Measurements from ENCODE around the gene CSMD2. TPM values are rescaled to one million over a fixed set of nuclear protein-coding genes. Genes with fewer than 3 reads are reported as not detected.

Gene CSMD2
- total RNA-seq, 1 experiment from 2014 or later = 13.2 TPM

- TF ChIP-seq, protein P1, sequence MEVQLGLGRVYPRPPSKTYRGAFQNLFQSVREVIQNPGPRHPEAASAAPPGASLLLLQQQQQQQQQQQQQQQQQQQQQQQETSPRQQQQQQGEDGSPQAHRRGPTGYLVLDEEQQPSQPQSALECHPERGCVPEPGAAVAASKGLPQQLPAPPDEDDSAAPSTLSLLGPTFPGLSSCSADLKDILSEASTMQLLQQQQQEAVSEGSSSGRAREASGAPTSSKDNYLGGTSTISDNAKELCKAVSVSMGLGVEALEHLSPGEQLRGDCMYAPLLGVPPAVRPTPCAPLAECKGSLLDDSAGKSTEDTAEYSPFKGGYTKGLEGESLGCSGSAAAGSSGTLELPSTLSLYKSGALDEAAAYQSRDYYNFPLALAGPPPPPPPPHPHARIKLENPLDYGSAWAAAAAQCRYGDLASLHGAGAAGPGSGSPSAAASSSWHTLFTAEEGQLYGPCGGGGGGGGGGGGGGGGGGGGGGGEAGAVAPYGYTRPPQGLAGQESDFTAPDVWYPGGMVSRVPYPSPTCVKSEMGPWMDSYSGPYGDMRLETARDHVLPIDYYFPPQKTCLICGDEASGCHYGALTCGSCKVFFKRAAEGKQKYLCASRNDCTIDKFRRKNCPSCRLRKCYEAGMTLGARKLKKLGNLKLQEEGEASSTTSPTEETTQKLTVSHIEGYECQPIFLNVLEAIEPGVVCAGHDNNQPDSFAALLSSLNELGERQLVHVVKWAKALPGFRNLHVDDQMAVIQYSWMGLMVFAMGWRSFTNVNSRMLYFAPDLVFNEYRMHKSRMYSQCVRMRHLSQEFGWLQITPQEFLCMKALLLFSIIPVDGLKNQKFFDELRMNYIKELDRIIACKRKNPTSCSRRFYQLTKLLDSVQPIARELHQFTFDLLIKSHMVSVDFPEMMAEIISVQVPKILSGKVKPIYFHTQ (CRISPR knock-in tag; IDR thresholded peaks at IDR 0.05) = no peak
- no peak for TF ChIP-seq MAX (CRISPR knock-in tag; IDR thresholded peaks at IDR 0.05)
- no peak for TF ChIP-seq ZMAT4 (CRISPR knock-in tag; IDR thresholded peaks at IDR 0.05)
- no peak for TF ChIP-seq ZNF121 (CRISPR knock-in tag; IDR thresholded peaks at IDR 0.05)
- no peak for TF ChIP-seq TCF7 (CRISPR knock-in tag; IDR thresholded peaks at IDR 0.05; ENCODE audit: low read depth)
- TF ChIP-seq RELA (CRISPR knock-in tag; IDR thresholded peaks at IDR 0.05; ENCODE audit: borderline replicate concordance) = no peak
- TF ChIP-seq, protein P2, sequence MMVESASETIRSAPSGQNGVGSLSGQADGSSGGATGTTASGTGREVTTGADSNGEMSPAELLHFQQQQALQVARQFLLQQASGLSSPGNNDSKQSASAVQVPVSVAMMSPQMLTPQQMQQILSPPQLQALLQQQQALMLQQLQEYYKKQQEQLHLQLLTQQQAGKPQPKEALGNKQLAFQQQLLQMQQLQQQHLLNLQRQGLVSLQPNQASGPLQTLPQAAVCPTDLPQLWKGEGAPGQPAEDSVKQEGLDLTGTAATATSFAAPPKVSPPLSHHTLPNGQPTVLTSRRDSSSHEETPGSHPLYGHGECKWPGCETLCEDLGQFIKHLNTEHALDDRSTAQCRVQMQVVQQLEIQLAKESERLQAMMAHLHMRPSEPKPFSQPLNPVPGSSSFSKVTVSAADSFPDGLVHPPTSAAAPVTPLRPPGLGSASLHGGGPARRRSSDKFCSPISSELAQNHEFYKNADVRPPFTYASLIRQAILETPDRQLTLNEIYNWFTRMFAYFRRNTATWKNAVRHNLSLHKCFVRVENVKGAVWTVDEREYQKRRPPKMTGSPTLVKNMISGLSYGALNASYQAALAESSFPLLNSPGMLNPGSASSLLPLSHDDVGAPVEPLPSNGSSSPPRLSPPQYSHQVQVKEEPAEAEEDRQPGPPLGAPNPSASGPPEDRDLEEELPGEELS (CRISPR knock-in tag; IDR thresholded peaks at IDR 0.05) = no peak
- no peak for TF ChIP-seq ZNF263 (CRISPR knock-in tag; IDR thresholded peaks at IDR 0.05; ENCODE audit: low read depth)
- TF ChIP-seq SOX15 (CRISPR knock-in tag; IDR thresholded peaks at IDR 0.05) = no peak
- TF ChIP-seq CREB1 (CRISPR knock-in tag; IDR thresholded peaks at IDR 0.05) = no peak
- TF ChIP-seq, protein P3, sequence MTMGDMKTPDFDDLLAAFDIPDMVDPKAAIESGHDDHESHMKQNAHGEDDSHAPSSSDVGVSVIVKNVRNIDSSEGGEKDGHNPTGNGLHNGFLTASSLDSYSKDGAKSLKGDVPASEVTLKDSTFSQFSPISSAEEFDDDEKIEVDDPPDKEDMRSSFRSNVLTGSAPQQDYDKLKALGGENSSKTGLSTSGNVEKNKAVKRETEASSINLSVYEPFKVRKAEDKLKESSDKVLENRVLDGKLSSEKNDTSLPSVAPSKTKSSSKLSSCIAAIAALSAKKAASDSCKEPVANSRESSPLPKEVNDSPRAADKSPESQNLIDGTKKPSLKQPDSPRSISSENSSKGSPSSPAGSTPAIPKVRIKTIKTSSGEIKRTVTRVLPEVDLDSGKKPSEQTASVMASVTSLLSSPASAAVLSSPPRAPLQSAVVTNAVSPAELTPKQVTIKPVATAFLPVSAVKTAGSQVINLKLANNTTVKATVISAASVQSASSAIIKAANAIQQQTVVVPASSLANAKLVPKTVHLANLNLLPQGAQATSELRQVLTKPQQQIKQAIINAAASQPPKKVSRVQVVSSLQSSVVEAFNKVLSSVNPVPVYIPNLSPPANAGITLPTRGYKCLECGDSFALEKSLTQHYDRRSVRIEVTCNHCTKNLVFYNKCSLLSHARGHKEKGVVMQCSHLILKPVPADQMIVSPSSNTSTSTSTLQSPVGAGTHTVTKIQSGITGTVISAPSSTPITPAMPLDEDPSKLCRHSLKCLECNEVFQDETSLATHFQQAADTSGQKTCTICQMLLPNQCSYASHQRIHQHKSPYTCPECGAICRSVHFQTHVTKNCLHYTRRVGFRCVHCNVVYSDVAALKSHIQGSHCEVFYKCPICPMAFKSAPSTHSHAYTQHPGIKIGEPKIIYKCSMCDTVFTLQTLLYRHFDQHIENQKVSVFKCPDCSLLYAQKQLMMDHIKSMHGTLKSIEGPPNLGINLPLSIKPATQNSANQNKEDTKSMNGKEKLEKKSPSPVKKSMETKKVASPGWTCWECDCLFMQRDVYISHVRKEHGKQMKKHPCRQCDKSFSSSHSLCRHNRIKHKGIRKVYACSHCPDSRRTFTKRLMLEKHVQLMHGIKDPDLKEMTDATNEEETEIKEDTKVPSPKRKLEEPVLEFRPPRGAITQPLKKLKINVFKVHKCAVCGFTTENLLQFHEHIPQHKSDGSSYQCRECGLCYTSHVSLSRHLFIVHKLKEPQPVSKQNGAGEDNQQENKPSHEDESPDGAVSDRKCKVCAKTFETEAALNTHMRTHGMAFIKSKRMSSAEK (CRISPR knock-in tag; IDR thresholded peaks at IDR 0.05; ENCODE audit: borderline replicate concordance) = no peak
- no peak for TF ChIP-seq PRDM15 (CRISPR knock-in tag; IDR thresholded peaks at IDR 0.05)
- TF ChIP-seq FOXK1 (CRISPR knock-in tag; IDR thresholded peaks at IDR 0.05) = no peak
- TF ChIP-seq, protein P4, sequence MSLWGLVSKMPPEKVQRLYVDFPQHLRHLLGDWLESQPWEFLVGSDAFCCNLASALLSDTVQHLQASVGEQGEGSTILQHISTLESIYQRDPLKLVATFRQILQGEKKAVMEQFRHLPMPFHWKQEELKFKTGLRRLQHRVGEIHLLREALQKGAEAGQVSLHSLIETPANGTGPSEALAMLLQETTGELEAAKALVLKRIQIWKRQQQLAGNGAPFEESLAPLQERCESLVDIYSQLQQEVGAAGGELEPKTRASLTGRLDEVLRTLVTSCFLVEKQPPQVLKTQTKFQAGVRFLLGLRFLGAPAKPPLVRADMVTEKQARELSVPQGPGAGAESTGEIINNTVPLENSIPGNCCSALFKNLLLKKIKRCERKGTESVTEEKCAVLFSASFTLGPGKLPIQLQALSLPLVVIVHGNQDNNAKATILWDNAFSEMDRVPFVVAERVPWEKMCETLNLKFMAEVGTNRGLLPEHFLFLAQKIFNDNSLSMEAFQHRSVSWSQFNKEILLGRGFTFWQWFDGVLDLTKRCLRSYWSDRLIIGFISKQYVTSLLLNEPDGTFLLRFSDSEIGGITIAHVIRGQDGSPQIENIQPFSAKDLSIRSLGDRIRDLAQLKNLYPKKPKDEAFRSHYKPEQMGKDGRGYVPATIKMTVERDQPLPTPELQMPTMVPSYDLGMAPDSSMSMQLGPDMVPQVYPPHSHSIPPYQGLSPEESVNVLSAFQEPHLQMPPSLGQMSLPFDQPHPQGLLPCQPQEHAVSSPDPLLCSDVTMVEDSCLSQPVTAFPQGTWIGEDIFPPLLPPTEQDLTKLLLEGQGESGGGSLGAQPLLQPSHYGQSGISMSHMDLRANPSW (CRISPR knock-in tag; conservative IDR thresholded peaks at IDR 0.05; ENCODE audit: low read depth) = no peak
- no peak for TF ChIP-seq TEAD4 (CRISPR knock-in tag; IDR thresholded peaks at IDR 0.05)
- no peak for TF ChIP-seq RORB (CRISPR knock-in tag; IDR thresholded peaks at IDR 0.05)
- no peak for TF ChIP-seq NR1H2 (CRISPR knock-in tag; IDR thresholded peaks at IDR 0.05)
- no peak for TF ChIP-seq PREB (CRISPR knock-in tag; IDR thresholded peaks at IDR 0.05; ENCODE audit: borderline replicate concordance)
- no peak for TF ChIP-seq CDX4 (CRISPR knock-in tag; IDR thresholded peaks at IDR 0.05; ENCODE audit: borderline replicate concordance)
- Mint-ChIP-seq H3K9me3 (no peaks in the 10 kb centered on the region), H3K27me3 (ENCODE audit: low read depth) (no peaks in the 10 kb centered on the region), H3K4me3 (no peak overlapping the region), H3K4me1 (peaks cover 6% of the 10 kb centered on the region), H3K36me3 (peaks cover 30% of the 10 kb centered on the region; the same call in 1 of the 2 replicates), H3K27ac (no peak overlapping the region)
- ChIA-PET CTCF (no interaction called here), POLR2A (no interaction called here)
- ATAC-seq (no peak), DNase-seq (ENCODE audit: low spot score) (no peak)
These were observed 422.4 kb downstream of the CSMD2 start for GRCh38 chr1:33742663-33743062.

Data from WTC11 (cell line).